K562 (cell line): Measurements from ENCODE around the gene KRTAP2-1. TPM values are rescaled to one million over a fixed set of nuclear protein-coding genes. Genes with fewer than 3 reads are reported as not detected.

ENCODE experiments used
- ATAC-seq: fragments of 200-7000 bp; cut with Tn5 transposase; 3 replicates; pipeline ENCODE4 v1.9.1; 2020; ENCODE audit warnings: moderate library complexity
- BruUV-seq: library from RNA; stranded (reverse); fragments of 400-500 nt; replicated peaks from 2 replicates; lab custom pipeline; 2021; lab: Mats Ljungman, UMichigan
- CTCF ChIA-PET: fragments of 300-600 bp; formaldehyde crosslinking; extraction: SDS; loops from one replicate; lab custom pipeline; 2021; ENCODE audit warnings: low intra/inter-chr PET ratio; lab: Yijun Ruan, JAX
- POLR2A ChIA-PET: fragments of 300-600, 350-650 bp; sonication (Branson Sonifier 250); formaldehyde crosslinking; extraction: SDS; loops from one replicate; lab custom pipeline; 2021; ENCODE audit warnings: antibody characterized with exemption, inconsistent platforms; lab: Yijun Ruan, JAX
- DNase-seq, 4 experiments: peaks; one replicate each; pipeline versions ENCODE4 v3.0.0 to v3.0.0-alpha.2; 2011 to 2018; ENCODE audit warnings: low spot score in 3 of 4, mixed read lengths in 3 of 4; ENCODE audit errors: extremely low read depth in 1 of 4
- FAIRE-seq: peaks from 2 replicates; lab custom pipeline; 2011; peaks lifted over from hg19 to GRCh38; lab: Jason Lieb, UNC
- H2AFZ ChIP-seq: 2 replicates; pipeline ENCODE4 v1.6.0; 2011; ENCODE audit warnings: low read depth, low read length, control low read depth, inconsistent platforms
- H3K27ac ChIP-seq: fragments of 200-600 bp; 3 replicates; pipeline ENCODE4 v1.8.0; 2011; ENCODE audit warnings: low read depth, mild to moderate bottlenecking, control low read depth, inconsistent platforms, low read length, moderate library complexity, mixed read lengths; ENCODE audit errors: extremely low read depth
- H3K27me3 ChIP-seq, 2 experiments: fragments of 300-600 bp in 1 of 2; 2 replicates in 1 of 2; 3 replicates in 1 of 2; pipeline versions ENCODE4 v1.6.0 to v1.8.0; 2011; ENCODE audit warnings: inconsistent platforms in 2 of 2, low read length in 2 of 2, mild to moderate bottlenecking in 1 of 2, mixed read lengths in 1 of 2, moderate library complexity in 1 of 2; ENCODE audit not compliant: control insufficient read depth in 2 of 2, insufficient read depth in 2 of 2
- H3K36me3 ChIP-seq: fragments of 300-600 bp; 3 replicates; pipeline ENCODE4 v1.8.0; 2011; ENCODE audit warnings: mild to moderate bottlenecking, low read length, inconsistent platforms; ENCODE audit not compliant: control insufficient read depth, insufficient read depth
- H3K4me1 ChIP-seq, 2 experiments: fragments of 200-600 bp in 1 of 2; replicated peaks in 1 of 2; 2 replicates in 1 of 2; 3 replicates in 1 of 2; pipeline versions ENCODE4 v1.5.1 to v1.8.0; 2011; ENCODE audit warnings: inconsistent platforms in 2 of 2, low read length in 2 of 2, mild to moderate bottlenecking in 1 of 2, mixed read lengths in 1 of 2, moderate library complexity in 1 of 2; ENCODE audit not compliant: control insufficient read depth in 2 of 2, insufficient read depth in 2 of 2
- H3K4me2 ChIP-seq: 2 replicates; pipeline ENCODE4 v1.6.1; 2011; ENCODE audit warnings: low read length, control low read depth, inconsistent platforms, mixed read lengths; ENCODE audit not compliant: insufficient read depth
- H3K4me3 ChIP-seq: fragments of 200-600 bp; sonication (generic), shearing (Covaris generic); 2 replicates; pipeline ENCODE4 v1.5.1; 2016; ENCODE audit warnings: control low read depth, inconsistent platforms
- H3K79me2 ChIP-seq: fragments of 200-600 bp; 3 replicates; pipeline ENCODE4 v1.8.0; 2011; ENCODE audit warnings: low read length, inconsistent platforms; ENCODE audit not compliant: control insufficient read depth, insufficient read depth
- H3K9ac ChIP-seq, 2 experiments: 2 replicates each; pipeline versions ENCODE4 v1.6.0 to v1.6.1; 2011; ENCODE audit warnings: low read depth in 2 of 2, low read length in 2 of 2, control low read depth in 1 of 2, inconsistent platforms in 1 of 2, mild to moderate bottlenecking in 1 of 2, mixed read lengths in 1 of 2; ENCODE audit not compliant: insufficient read depth in 1 of 2
- H3K9me1 ChIP-seq: one replicate; pipeline ENCODE4 v1.6.0; 2011; ENCODE audit warnings: inconsistent platforms, mild to moderate bottlenecking, low read length, moderate library complexity; ENCODE audit not compliant: control insufficient read depth, insufficient read depth
- H3K9me3 ChIP-seq: replicated peaks from 2 replicates; pipeline ENCODE4 v1.5.1; 2011; ENCODE audit warnings: low read depth, low read length, inconsistent platforms; ENCODE audit not compliant: control insufficient read depth, insufficient read depth
- H4K20me1 ChIP-seq: replicated peaks from 2 replicates; pipeline ENCODE4 v1.6.1; 2011; ENCODE audit warnings: low read length, inconsistent platforms, mixed read lengths; ENCODE audit not compliant: control insufficient read depth, insufficient read depth
- BRD9 ChIP-seq: fragments of 450-650 bp; IDR thresholded peaks from 2 replicates; pipeline ENCODE4 v1.6.1; 2018; ENCODE audit warnings: low read depth; ENCODE audit not compliant: partially characterized antibody
- CHD4 ChIP-seq: fragments of 200-600 bp; sonication (generic); IDR thresholded peaks from 3 replicates; pipeline ENCODE4 v1.6.1; 2012; ENCODE audit warnings: low read depth, mild to moderate bottlenecking, mixed read lengths, low read length, inconsistent platforms; ENCODE audit not compliant: insufficient read depth, insufficient replicate concordance, poor library complexity, severe bottlenecking
- FOXJ2 ChIP-seq: fragments of 200-800 bp; sonication (Bioruptor generic); IDR thresholded peaks from 2 replicates; pipeline ENCODE4 v1.6.1; 2016; ENCODE audit warnings: missing genetic modification characterization, missing compliant biosample characterization
- MAZ ChIP-seq, 2 experiments: fragments of 450-650 bp in 1 of 2; sonication (generic) in 1 of 2; formaldehyde crosslinking; IDR thresholded peaks in 1 of 2; conservative IDR thresholded peaks in 1 of 2; 2 replicates each; pipeline versions ENCODE4 v1.4.0 to v1.5.0; 2020; ENCODE audit warnings: mild to moderate bottlenecking in 1 of 2, missing genetic modification reagents in 1 of 2
- MYNN ChIP-seq, 2 experiments: sonication (generic); formaldehyde crosslinking in 1 of 2; IDR thresholded peaks; 2 replicates each; pipeline versions ENCODE4 v1.5.0 to v1.6.1; 2016 to 2020; ENCODE audit warnings: antibody characterized with exemption in 1 of 2, missing genetic modification reagents in 1 of 2
- PHF8 ChIP-seq: fragments of 200-600 bp; sonication (generic); IDR thresholded peaks from 2 replicates; pipeline ENCODE4 v1.6.1; 2012; ENCODE audit warnings: mixed run types, mild to moderate bottlenecking, inconsistent platforms, low read length, moderate library complexity, borderline replicate concordance
- RCOR1 ChIP-seq, 2 experiments: IDR thresholded peaks; 2 replicates each; pipeline ENCODE4 v1.6.1; 2012; ENCODE audit warnings: low read depth in 2 of 2, low read length in 2 of 2, borderline replicate concordance in 1 of 2, improper control_type of control experiment in 1 of 2
- TCFL5 ChIP-seq: fragments of 250-450 bp; sonication (Bioruptor Pico); conservative IDR thresholded peaks from 2 replicates; pipeline ENCODE4 v1.6.1; 2021; ENCODE audit warnings: mild to moderate bottlenecking, moderate library complexity, matching md5 sums
- XRCC5 ChIP-seq: fragments of 200-400 bp; formaldehyde crosslinking; IDR thresholded peaks from 2 replicates; pipeline ENCODE4 v1.6.1; 2017; ENCODE audit warnings: low read depth, mild to moderate bottlenecking, low read length
- ZFPM2 ChIP-seq: fragments of 250-450 bp; sonication (Bioruptor Pico); IDR thresholded peaks from 2 replicates; pipeline ENCODE4 v1.5.1; 2022; ENCODE audit warnings: mild to moderate bottlenecking
- ZNF165 ChIP-seq: fragments of 250-450 bp; sonication (Bioruptor Pico); IDR thresholded peaks from 2 replicates; pipeline ENCODE4 v1.4.0; 2020; ENCODE audit warnings: borderline replicate concordance
- ZNF584 ChIP-seq: fragments of 200-800 bp; sonication (Bioruptor generic); IDR thresholded peaks from 2 replicates; pipeline ENCODE4 v1.6.1; 2016; ENCODE audit warnings: low read depth, mild to moderate bottlenecking, missing genetic modification characterization, missing compliant biosample characterization
- ZNF668 ChIP-seq: fragments of 250-450 bp; sonication (Bioruptor Pico); IDR thresholded peaks from 2 replicates; pipeline ENCODE4 v1.8.0; 2022; ENCODE audit warnings: mild to moderate bottlenecking, inconsistent platforms
- ZNF76 ChIP-seq: fragments of 250-450 bp; sonication (Bioruptor Pico); IDR thresholded peaks from 2 replicates; pipeline ENCODE4 v1.4.0; 2020; ENCODE audit warnings: mild to moderate bottlenecking, moderate library complexity, borderline replicate concordance
- WGBS: fragments of 100-300 bp; shearing (Covaris generic); methylation state at CpG from one replicate; pipeline ENCODE4 v1.1.6; 2016; ENCODE audit warnings: low coverage, mixed read lengths; ENCODE audit not compliant: insufficient coverage; ENCODE audit errors: missing lambda C conversion rate; 5-methylcytosine and 5-hydroxymethylcytosine counted together
- in situ Hi-C: fragments of 300-500 bp; cut with MboI; formaldehyde crosslinking; loops from 4 replicates; pipeline ENCODE4 v1.15.0; 2018; ENCODE audit warnings: inconsistent platforms, mixed read lengths
- intact Hi-C: fragments of 100-400 bp; cut with micrococcal nuclease; formaldehyde crosslinking; loops from 2 replicates; pipeline ENCODE4 v1.14.2; 2022
- polyA plus RNA-seq, 8 experiments: library from polyadenylated mRNA; depleted of rRNA in 4 of 8; stranded (reverse) in 5 of 8; unstranded in 3 of 8; fragments of >200 nt; fragmentation: Nextera tagmentation in 2 of 8; fragmentation: Illumina TruSeq in 1 of 8; extraction: Ambion mirVana in 2 of 8; extraction: Trizol in 1 of 8; gene quantifications; 2 replicates each; pipeline versions ENCODE4 v1.2.1 to v1.2.3, GENCODE V29; 2011 to 2014; ENCODE audit warnings: inconsistent platforms in 1 of 8, missing spikeins in 1 of 8
- total RNA-seq, 7 experiments: library from RNA; depleted of rRNA in 6 of 7; stranded (reverse); fragments of >200 nt in 6 of 7; fragmentation: Illumina TruSeq in 2 of 7; extraction: Trizol in 2 of 7; gene quantifications; 2 replicates each; pipeline versions ENCODE4 v1.2.1 to v1.2.3, GENCODE V29; 2011 to 2021; ENCODE audit warnings: low replicate concordance in 1 of 7
- TF ChIP-seq, protein P1 (sequence below): sonication (generic); formaldehyde crosslinking; IDR thresholded peaks from 2 replicates; pipeline ENCODE4 v1.8.1; 2022; ENCODE audit warnings: missing genetic modification reagents

Gene KRTAP2-1
- total and polyA plus RNA-seq, 9 of the 15 experiments (the other 6 are each of a cell fraction or from before 2014, with no cell fraction given): not detected

DNA sequence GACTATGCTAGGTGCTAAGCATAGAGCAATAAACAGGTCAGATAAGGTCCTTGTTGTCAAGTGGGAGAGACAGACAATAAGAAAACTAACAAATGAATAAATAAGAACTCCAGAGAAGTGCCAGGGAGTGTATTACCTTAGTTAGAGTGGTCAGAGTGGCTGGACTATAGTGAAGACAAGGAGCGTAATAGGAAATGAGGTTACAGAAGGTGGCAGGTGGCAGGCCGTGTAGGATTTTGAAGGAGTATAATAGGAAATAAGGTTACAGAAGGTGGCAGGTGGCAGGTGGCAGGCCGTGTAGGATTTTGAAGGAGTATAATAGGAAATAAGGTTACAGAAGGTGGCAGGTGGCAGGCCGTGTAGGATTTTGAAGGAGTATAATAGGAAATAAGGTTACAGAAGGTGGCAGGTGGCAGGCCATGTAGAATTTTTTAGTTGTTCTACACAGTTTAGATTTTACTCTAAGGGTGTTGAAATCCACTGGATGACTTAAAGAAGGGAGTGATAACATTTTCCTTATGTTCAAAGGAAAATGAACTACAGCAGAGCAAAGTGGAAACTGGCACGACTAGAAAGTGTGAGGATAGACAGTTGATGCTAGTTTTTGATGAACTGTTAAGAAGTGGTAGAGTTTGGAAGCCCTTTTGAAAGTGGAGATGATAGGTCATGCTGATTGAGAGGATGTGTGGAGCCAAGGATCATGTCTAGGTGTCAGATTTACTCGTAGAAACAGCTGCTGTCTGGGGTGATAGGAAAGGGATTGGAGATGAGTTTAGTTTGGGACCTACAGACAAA, 34.6 kb downstream of the KRTAP2-1 start:
- no peaks in the 10 kb centered on the region for H3K79me2 ChIP-seq
- no peaks in the 10 kb centered on the region for H3K36me3 ChIP-seq
- DNase-seq (no peak), ATAC-seq (no peak), FAIRE-seq (no peak)
- CTCF ChIA-PET: no interaction called here
- under 1% methylated on average over 6 of the region's 6 CpGs for WGBS
- H3K27me3 ChIP-seq: peaks cover 0 to 6% of the 10 kb centered on the region in 2 experiments; a peak in 3 of 5 replicates
- no peak overlapping the region for H3K4me2 ChIP-seq
- no TSS peak for BruUV-seq
- no peaks in the 10 kb centered on the region for H3K4me1 ChIP-seq
- H2AFZ ChIP-seq: no peak overlapping the region
- no peaks in the 10 kb centered on the region for H3K9me1 ChIP-seq
- no peak overlapping the region for H3K9ac ChIP-seq
- POLR2A ChIA-PET: no interaction called here
- no peak overlapping the region for H3K27ac ChIP-seq
- in situ Hi-C loops: no loop called here
- H4K20me1 ChIP-seq: no peaks in the 10 kb centered on the region
- no peaks in the 10 kb centered on the region for H3K9me3 ChIP-seq
- H3K4me3 ChIP-seq: no peak overlapping the region
- TF ChIP-seq BRD9 (no peak), ZNF584 (no peak), ZNF668 (CRISPR knock-in tag) (no peak), TCFL5 (CRISPR knock-in tag) (no peak), ZNF76 (CRISPR knock-in tag) (no peak)
- intact Hi-C loops: no loop called here

DNA sequence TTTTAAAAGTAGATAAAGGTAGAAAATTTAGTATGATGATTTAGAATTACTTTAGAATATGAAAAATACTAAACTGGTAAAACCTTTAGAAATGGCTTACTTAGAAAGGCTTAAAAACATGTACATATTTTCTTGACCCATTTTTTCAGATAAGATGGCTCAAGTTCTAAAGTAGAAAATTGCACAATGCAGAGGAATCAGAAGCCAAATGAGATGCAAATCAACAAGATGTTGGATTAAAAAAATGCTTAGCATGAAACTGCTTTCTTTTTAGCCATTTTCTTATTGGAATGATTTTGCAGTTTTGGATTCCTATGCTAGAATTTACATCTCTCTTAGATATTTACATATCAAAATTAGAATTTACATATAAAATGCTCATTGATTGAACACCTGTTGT, 36.7 kb downstream of the KRTAP2-1 start:
- in situ Hi-C loops (no loop called here), intact Hi-C loops (no loop called here)
- no peaks in the 10 kb centered on the region for H3K79me2 ChIP-seq
- H2AFZ ChIP-seq: no peak overlapping the region
- no peaks in the 10 kb centered on the region for H3K4me1 ChIP-seq
- H3K27ac ChIP-seq: no peak overlapping the region
- CTCF ChIA-PET: no interaction called here
- no peak overlapping the region for H3K9ac ChIP-seq
- POLR2A ChIA-PET: no interaction called here
- peaks cover 0 to 6% of the 10 kb centered on the region in 2 experiments; a peak in 3 of 5 replicates for H3K27me3 ChIP-seq
- no peaks in the 10 kb centered on the region for H3K9me3 ChIP-seq
- H3K4me2 ChIP-seq: no peak overlapping the region
- no peak overlapping the region for H3K4me3 ChIP-seq
- H3K9me1 ChIP-seq: no peaks in the 10 kb centered on the region
- H3K36me3 ChIP-seq: no peaks in the 10 kb centered on the region
- ATAC-seq (no peak), DNase-seq (no peak), FAIRE-seq (no peak)
- no peaks in the 10 kb centered on the region for H4K20me1 ChIP-seq
- no TSS peak for BruUV-seq
- no peak for TF ChIP-seq MAZ (CRISPR knock-in tag; conservative IDR thresholded peaks at IDR 0.05 in 1 of 2, IDR thresholded peaks at IDR 0.05 in 1 of 2)
- TF ChIP-seq MYNN (IDR thresholded peaks at IDR 0.05): no peak
- TF ChIP-seq MYNN (CRISPR knock-in tag; IDR thresholded peaks at IDR 0.05): no peak
- TF ChIP-seq CHD4: no peak
- TF ChIP-seq PHF8: no peak
- no peak for TF ChIP-seq RCOR1 (IDR thresholded peaks at IDR 0.05; ENCODE audit: borderline replicate concordance in 1 of 2, low read depth in 2 of 2, low read length in 2 of 2)
- no peak for TF ChIP-seq ZNF165 (CRISPR knock-in tag)
- no peak for TF ChIP-seq XRCC5
- no peak for TF ChIP-seq ZFPM2 (CRISPR knock-in tag)
- TF ChIP-seq, protein P1, sequence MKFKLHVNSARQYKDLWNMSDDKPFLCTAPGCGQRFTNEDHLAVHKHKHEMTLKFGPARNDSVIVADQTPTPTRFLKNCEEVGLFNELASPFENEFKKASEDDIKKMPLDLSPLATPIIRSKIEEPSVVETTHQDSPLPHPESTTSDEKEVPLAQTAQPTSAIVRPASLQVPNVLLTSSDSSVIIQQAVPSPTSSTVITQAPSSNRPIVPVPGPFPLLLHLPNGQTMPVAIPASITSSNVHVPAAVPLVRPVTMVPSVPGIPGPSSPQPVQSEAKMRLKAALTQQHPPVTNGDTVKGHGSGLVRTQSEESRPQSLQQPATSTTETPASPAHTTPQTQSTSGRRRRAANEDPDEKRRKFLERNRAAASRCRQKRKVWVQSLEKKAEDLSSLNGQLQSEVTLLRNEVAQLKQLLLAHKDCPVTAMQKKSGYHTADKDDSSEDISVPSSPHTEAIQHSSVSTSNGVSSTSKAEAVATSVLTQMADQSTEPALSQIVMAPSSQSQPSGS: no peak
- no peak for TF ChIP-seq FOXJ2 (tag)
